Liver (tissue), 3 donors: Measurements from ENCODE around the gene TERB1.

Experiments
- EGR1 ChIP-seq, 2 donors: IDR thresholded peaks; 2 replicates each; pipeline ENCODE4 v1.6.1; 2016 to 2018; ENCODE audit warnings: antibody characterized with exemption in 2 of 2, low read depth in 2 of 2
- MAX ChIP-seq: IDR thresholded peaks from 2 replicates; pipeline ENCODE4 v1.6.1; 2016; ENCODE audit warnings: antibody characterized with exemption
- TAF1 ChIP-seq: conservative IDR thresholded peaks from 2 replicates; pipeline ENCODE4 v1.6.1; 2016; ENCODE audit warnings: antibody characterized with exemption, mild to moderate bottlenecking
- YY1 ChIP-seq: IDR thresholded peaks from 2 replicates; pipeline ENCODE4 v1.6.1; 2016; ENCODE audit warnings: antibody characterized with exemption, mild to moderate bottlenecking
- TF ChIP-seq, protein P1 (sequence below): fragments of 150-350 bp; IDR thresholded peaks from 2 replicates; pipeline ENCODE4 v1.5.1; 2017; ENCODE audit warnings: improper control_type of control experiment, low read depth, low read length; ENCODE audit not compliant: missing input control
- TF ChIP-seq, protein P2 (sequence below): IDR thresholded peaks from 2 replicates; pipeline ENCODE4 v1.6.1; 2016; ENCODE audit warnings: antibody characterized with exemption, mild to moderate bottlenecking
- donor health status: healthy.
- donor health status: healthy.

GRCh38 chr16:66845080-66845410 is 43.7 kb upstream of the TERB1 start:
- TF ChIP-seq, protein P1, sequence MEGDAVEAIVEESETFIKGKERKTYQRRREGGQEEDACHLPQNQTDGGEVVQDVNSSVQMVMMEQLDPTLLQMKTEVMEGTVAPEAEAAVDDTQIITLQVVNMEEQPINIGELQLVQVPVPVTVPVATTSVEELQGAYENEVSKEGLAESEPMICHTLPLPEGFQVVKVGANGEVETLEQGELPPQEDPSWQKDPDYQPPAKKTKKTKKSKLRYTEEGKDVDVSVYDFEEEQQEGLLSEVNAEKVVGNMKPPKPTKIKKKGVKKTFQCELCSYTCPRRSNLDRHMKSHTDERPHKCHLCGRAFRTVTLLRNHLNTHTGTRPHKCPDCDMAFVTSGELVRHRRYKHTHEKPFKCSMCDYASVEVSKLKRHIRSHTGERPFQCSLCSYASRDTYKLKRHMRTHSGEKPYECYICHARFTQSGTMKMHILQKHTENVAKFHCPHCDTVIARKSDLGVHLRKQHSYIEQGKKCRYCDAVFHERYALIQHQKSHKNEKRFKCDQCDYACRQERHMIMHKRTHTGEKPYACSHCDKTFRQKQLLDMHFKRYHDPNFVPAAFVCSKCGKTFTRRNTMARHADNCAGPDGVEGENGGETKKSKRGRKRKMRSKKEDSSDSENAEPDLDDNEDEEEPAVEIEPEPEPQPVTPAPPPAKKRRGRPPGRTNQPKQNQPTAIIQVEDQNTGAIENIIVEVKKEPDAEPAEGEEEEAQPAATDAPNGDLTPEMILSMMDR, result no peak
- no peak for TF ChIP-seq MAX
- no peak for TF ChIP-seq YY1
- no peak for TF ChIP-seq TAF1
- TF ChIP-seq, protein P2, sequence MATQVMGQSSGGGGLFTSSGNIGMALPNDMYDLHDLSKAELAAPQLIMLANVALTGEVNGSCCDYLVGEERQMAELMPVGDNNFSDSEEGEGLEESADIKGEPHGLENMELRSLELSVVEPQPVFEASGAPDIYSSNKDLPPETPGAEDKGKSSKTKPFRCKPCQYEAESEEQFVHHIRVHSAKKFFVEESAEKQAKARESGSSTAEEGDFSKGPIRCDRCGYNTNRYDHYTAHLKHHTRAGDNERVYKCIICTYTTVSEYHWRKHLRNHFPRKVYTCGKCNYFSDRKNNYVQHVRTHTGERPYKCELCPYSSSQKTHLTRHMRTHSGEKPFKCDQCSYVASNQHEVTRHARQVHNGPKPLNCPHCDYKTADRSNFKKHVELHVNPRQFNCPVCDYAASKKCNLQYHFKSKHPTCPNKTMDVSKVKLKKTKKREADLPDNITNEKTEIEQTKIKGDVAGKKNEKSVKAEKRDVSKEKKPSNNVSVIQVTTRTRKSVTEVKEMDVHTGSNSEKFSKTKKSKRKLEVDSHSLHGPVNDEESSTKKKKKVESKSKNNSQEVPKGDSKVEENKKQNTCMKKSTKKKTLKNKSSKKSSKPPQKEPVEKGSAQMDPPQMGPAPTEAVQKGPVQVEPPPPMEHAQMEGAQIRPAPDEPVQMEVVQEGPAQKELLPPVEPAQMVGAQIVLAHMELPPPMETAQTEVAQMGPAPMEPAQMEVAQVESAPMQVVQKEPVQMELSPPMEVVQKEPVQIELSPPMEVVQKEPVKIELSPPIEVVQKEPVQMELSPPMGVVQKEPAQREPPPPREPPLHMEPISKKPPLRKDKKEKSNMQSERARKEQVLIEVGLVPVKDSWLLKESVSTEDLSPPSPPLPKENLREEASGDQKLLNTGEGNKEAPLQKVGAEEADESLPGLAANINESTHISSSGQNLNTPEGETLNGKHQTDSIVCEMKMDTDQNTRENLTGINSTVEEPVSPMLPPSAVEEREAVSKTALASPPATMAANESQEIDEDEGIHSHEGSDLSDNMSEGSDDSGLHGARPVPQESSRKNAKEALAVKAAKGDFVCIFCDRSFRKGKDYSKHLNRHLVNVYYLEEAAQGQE, result no peak
- no peak for TF ChIP-seq EGR1 (IDR thresholded peaks at IDR 0.05; ENCODE audit: low read depth in 2 of 2)
